ENCODE measurements around the gene PRR18.
"Not testable (repeated sequence)": the region's sequence is repeated elsewhere in the genome, so short reads cannot be mapped to it uniquely, and the experiment has no call there.

DNA sequence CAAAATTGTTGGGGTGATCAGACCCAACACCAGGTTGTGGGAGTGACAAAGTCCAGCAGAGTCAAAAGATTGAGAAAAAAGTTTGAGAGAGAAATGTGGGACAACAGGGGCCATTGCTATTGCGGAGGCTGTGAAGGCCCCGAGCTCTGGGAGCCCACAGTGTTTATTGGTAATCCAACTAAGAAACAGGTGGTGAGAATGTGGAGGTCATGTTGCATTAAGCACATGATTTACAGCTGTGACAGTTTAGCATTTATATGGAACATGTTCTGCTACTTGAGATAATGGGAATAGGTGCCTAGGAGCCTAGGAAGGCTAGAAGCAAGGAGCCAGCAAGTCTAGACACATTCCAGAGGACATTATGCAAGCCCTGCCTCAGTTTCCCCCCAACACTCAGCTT lies 36.7 kb upstream of the PRR18 start:
- TF ChIP-seq CTCF (IDR thresholded peaks at IDR 0.05; ENCODE audit: low read depth, low read length, missing input control); TAF1 (conservative IDR thresholded peaks at IDR 0.05); RXRA (IDR thresholded peaks at IDR 0.05); RAD21 (IDR thresholded peaks at IDR 0.05); YY1 (IDR thresholded peaks at IDR 0.05); MAX (IDR thresholded peaks at IDR 0.05); EGR1 (IDR thresholded peaks at IDR 0.05; ENCODE audit: low read depth in 2 of 2): not testable (repeated sequence)
